Fibroblast of villous mesenchyme (primary cell): ENCODE data around the gene MAD1L1. TPM values are rescaled to one million over a fixed set of nuclear protein-coding genes. Genes with fewer than 3 reads are reported as not detected.

Experiments
- DNase-seq: peaks from one replicate; pipeline ENCODE4 v3.0.0-alpha.2; 2010; ENCODE audit warnings: low read depth
- H3K4me3 ChIP-seq: 2 replicates; pipeline ENCODE4 v1.5.1; 2011; ENCODE audit warnings: low read depth, mild to moderate bottlenecking, low read length
- CTCF ChIP-seq: IDR thresholded peaks from 2 replicates; pipeline ENCODE4 v1.5.1; 2012; ENCODE audit warnings: low read depth, mild to moderate bottlenecking, low read length; ENCODE audit not compliant: insufficient read depth
- total RNA-seq: library from RNA; depleted of rRNA; stranded (reverse); fragments of >200 nt; gene quantifications from 2 replicates; pipeline ENCODE4 v1.2.3, GENCODE V29; 2012

Gene MAD1L1
- total RNA-seq, 1 donor = 43.6 TPM

GRCh38 chr7:2118630-2119190 is 114.0 kb downstream of the MAD1L1 start:
- H3K4me3 ChIP-seq = no peak overlapping the region
- no peak for DNase-seq
- no peak for TF ChIP-seq CTCF

DNA sequence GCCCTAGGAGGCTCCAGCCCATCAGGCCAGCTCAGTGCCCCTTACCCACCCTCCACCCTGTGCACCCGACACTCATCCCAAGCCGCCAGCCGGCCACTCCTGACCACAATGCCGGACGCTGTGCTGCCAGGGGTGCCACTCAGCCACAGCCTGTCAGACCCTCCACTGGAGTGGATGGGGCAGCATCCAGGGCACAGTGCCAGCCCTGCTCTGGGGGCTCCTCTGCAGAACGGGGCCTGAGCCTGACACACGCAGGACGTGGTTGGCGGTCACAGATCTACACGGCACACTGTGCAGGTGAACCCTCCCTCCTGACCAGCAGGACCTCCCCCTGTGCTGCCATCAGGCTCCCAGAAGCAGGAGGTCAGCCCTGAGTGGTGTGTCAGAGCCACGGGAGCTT is 114.7 kb downstream of the MAD1L1 start:
- TF ChIP-seq CTCF = no peak
- DNase-seq = no peak
- H3K4me3 ChIP-seq = no peak overlapping the region

DNA sequence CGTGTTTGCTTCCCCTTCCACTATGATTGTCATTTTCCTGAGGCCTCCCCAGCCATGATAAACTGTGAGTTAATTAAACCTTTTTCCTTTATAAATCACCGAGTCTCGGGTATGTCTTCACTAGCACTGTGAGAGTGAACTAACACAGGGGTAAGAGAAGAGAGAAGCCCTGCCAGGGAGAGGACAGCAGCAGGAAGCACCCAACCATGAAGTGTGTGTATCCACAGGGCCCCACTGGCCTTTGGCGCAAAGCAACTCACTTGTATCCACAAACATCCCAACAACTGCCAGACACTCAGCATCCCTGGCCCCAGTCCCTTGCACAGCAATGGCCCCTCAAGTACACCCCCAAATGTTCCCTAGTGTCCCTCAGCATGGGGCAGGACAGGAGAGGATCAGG is 115.1 kb downstream of the MAD1L1 start:
- no peak for TF ChIP-seq CTCF
- no peak overlapping the region for H3K4me3 ChIP-seq
- no peak for DNase-seq

GRCh38 chr7:2116989-2117591 is 115.7 kb downstream of the MAD1L1 start:
- no peak for DNase-seq
- H3K4me3 ChIP-seq = no peak overlapping the region
- TF ChIP-seq CTCF = no peak

DNA sequence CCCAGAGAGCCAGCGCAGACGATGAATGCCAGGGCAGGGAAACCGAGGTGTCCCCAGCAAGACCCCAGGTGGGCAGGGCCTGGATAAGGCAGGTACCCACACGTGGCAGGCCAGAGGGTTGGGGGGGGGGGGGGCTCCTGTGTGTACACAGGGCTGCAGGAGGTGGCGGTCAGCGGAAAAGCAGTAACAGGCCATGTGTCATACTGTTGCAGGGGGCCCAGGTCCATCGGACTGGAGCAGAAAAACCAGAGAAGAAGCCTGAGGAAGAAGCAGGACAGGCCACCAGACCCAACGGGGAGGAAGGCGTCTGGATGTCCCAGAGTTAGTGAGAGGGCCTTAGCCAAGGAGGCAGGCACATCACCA is 116.3 kb downstream of the MAD1L1 start:
- TF ChIP-seq CTCF = no peak
- no peak for DNase-seq
- H3K4me3 ChIP-seq = no peak overlapping the region

- no peak for DNase-seq
- no peak for TF ChIP-seq CTCF
- no peak overlapping the region for H3K4me3 ChIP-seq
Measured at GRCh38 chr7:2115760-2116447, 116.8 kb downstream of the MAD1L1 start.
